Astrocyte (in vitro differentiated cells and primary cell): ENCODE data around the gene TSPAN4. TPM values are rescaled to one million over a fixed set of nuclear protein-coding genes. Genes with fewer than 3 reads are reported as not detected.

Source experiments
- DNase-seq: peaks from one replicate; pipeline ENCODE4 v3.0.0-alpha.2; 2010; ENCODE audit warnings: low read depth
- FAIRE-seq: peaks from 2 replicates; lab custom pipeline; 2011; peaks lifted over from hg19 to GRCh38; lab: Jason Lieb, UNC
- H2AFZ ChIP-seq: 2 replicates; pipeline ENCODE4 v1.6.0; 2012; ENCODE audit warnings: low read depth, low read length, inconsistent platforms
- H3K27ac ChIP-seq: 2 replicates; pipeline ENCODE4 v1.5.1; 2011; ENCODE audit warnings: low read depth, low read length, inconsistent platforms
- H3K27me3 ChIP-seq: 2 replicates; pipeline ENCODE4 v1.6.0; 2011; ENCODE audit warnings: low read length, inconsistent platforms; ENCODE audit not compliant: insufficient read depth
- H3K36me3 ChIP-seq: 2 replicates; pipeline ENCODE4 v1.5.1; 2011; ENCODE audit warnings: low read length, inconsistent platforms; ENCODE audit not compliant: insufficient read depth
- H3K4me1 ChIP-seq: 2 replicates; pipeline ENCODE4 v1.5.1; 2011; ENCODE audit warnings: low read length, inconsistent platforms; ENCODE audit not compliant: insufficient read depth
- H3K4me2 ChIP-seq: 2 replicates; pipeline ENCODE4 v1.6.0; 2012; ENCODE audit warnings: low read length, inconsistent platforms
- H3K4me3 ChIP-seq: 2 replicates; pipeline ENCODE4 v1.5.1; 2011; ENCODE audit warnings: low read depth, mild to moderate bottlenecking, low read length, inconsistent platforms; ENCODE audit not compliant: insufficient read depth
- H3K79me2 ChIP-seq: 2 replicates; pipeline ENCODE4 v1.6.0; 2012; ENCODE audit warnings: mild to moderate bottlenecking, low read length, inconsistent platforms; ENCODE audit not compliant: insufficient read depth
- H3K9ac ChIP-seq: 2 replicates; pipeline ENCODE4 v1.6.0; 2012; ENCODE audit warnings: mild to moderate bottlenecking, low read length, inconsistent platforms
- H3K9me3 ChIP-seq: 2 replicates; pipeline ENCODE4 v1.5.1; 2012; ENCODE audit warnings: low read depth, mild to moderate bottlenecking, low read length, inconsistent platforms; ENCODE audit not compliant: insufficient read depth
- H4K20me1 ChIP-seq: 2 replicates; pipeline ENCODE4 v1.6.0; 2012; ENCODE audit warnings: low read length, inconsistent platforms; ENCODE audit not compliant: insufficient read depth
- H3K27ac Mint-ChIP-seq: one replicate; pipeline ENCODE4 v1.8.0; 2021; ENCODE audit warnings: mild to moderate bottlenecking, mixed read lengths; ENCODE audit not compliant: unreplicated experiment
- H3K27me3 Mint-ChIP-seq: one replicate; pipeline ENCODE4 v1.8.0; 2021; ENCODE audit warnings: low read depth, mixed read lengths; ENCODE audit not compliant: unreplicated experiment
- H3K36me3 Mint-ChIP-seq: one replicate; pipeline ENCODE4 v1.8.0; 2021; ENCODE audit warnings: low read depth, mixed read lengths; ENCODE audit not compliant: unreplicated experiment
- H3K4me1 Mint-ChIP-seq: one replicate; pipeline ENCODE4 v1.8.0; 2021; ENCODE audit warnings: low read depth, mixed read lengths; ENCODE audit not compliant: unreplicated experiment
- H3K4me3 Mint-ChIP-seq: one replicate; pipeline ENCODE4 v1.8.0; 2021; ENCODE audit warnings: mild to moderate bottlenecking, moderate library complexity, mixed read lengths; ENCODE audit not compliant: unreplicated experiment
- H3K9me3 Mint-ChIP-seq: one replicate; pipeline ENCODE4 v1.8.0; 2021; ENCODE audit warnings: mild to moderate bottlenecking, mixed read lengths; ENCODE audit not compliant: unreplicated experiment
- EZH2 ChIP-seq: IDR thresholded peaks from 2 replicates; pipeline ENCODE4 v1.6.1; 2012; ENCODE audit warnings: mild to moderate bottlenecking, low read length, inconsistent platforms; ENCODE audit not compliant: insufficient read depth
- total RNA-seq: library from RNA; stranded (reverse); gene quantifications from 2 replicates; pipeline ENCODE4 v1.2.1, GENCODE V29; 2021
- TF ChIP-seq, protein P1 (sequence below): IDR thresholded peaks from 2 replicates; pipeline ENCODE4 v1.5.1; 2011; ENCODE audit warnings: low read depth, mild to moderate bottlenecking, inconsistent platforms, low read length, moderate library complexity; ENCODE audit not compliant: insufficient read depth

The TSPAN4 gene
- total RNA-seq, 1 donor from 2014 or later = 69.5 TPM

DNA sequence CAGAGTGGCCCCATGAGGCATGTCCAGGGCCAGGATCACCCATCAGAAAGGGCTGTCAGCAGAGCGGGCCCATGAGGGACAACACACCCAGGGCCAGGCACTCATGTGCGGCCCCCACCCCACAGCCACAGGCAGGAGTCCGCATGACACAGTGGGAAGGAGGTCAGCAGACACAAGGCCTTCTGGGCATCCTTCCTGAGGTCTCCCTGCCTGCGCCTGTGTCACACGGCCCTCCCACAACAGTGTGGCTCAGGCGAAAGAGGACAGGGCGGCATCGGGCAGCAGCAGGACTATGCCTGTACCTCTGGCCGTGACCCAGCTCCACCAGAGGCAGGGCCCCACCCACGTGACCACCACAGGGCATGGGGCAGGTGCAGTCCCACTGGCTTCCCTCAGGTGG lies 40.9 kb downstream of the TSPAN4 start:
- no peak for TF ChIP-seq EZH2
- TF ChIP-seq, protein P1, sequence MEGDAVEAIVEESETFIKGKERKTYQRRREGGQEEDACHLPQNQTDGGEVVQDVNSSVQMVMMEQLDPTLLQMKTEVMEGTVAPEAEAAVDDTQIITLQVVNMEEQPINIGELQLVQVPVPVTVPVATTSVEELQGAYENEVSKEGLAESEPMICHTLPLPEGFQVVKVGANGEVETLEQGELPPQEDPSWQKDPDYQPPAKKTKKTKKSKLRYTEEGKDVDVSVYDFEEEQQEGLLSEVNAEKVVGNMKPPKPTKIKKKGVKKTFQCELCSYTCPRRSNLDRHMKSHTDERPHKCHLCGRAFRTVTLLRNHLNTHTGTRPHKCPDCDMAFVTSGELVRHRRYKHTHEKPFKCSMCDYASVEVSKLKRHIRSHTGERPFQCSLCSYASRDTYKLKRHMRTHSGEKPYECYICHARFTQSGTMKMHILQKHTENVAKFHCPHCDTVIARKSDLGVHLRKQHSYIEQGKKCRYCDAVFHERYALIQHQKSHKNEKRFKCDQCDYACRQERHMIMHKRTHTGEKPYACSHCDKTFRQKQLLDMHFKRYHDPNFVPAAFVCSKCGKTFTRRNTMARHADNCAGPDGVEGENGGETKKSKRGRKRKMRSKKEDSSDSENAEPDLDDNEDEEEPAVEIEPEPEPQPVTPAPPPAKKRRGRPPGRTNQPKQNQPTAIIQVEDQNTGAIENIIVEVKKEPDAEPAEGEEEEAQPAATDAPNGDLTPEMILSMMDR = no peak
- no peak overlapping the region for H3K9ac ChIP-seq
- DNase-seq (no peak), FAIRE-seq (no peak)
- no peak overlapping the region for H3K4me2 ChIP-seq
- Mint-ChIP-seq H3K27me3 (no peaks in the 10 kb centered on the region), H3K27ac (no peak overlapping the region), H3K4me1 (peaks cover 4% of the 10 kb centered on the region), H3K36me3 (peaks cover 15% of the 10 kb centered on the region), H3K4me3 (no peak overlapping the region), H3K9me3 (no peaks in the 10 kb centered on the region)
- H3K4me1 ChIP-seq = no peaks in the 10 kb centered on the region
- H3K27me3 ChIP-seq = no peaks in the 10 kb centered on the region
- H3K36me3 ChIP-seq = no peaks in the 10 kb centered on the region
- no peaks in the 10 kb centered on the region for H3K79me2 ChIP-seq
- no peak overlapping the region for H2AFZ ChIP-seq
- H4K20me1 ChIP-seq = peaks cover 14% of the 10 kb centered on the region
- no peak overlapping the region for H3K27ac ChIP-seq
- H3K4me3 ChIP-seq = no peak overlapping the region
- no peaks in the 10 kb centered on the region for H3K9me3 ChIP-seq

DNA sequence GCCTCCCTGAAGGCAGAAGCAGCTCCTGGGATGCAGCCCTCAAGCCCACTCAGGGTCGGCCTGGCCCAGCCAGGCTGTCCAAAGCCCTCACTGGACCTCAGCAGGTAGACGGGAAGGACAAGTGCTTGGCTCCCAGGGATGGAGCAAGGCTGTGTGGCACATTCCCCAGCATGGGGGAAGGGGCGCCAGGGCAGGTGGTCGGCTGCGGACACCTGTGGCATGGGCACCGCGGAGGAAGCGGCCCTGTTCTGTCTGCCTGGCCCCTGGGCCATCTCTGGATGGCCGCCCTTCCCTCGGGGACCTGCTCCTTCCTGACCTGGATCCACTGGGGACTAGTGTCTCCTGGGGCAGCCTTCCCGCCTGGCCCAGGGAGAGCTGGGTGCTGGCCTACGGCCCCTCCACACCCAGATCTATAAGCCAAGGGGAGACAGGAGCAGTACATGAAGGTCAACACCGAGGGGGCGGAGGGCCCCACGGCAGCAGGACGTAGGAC lies 42.0 kb downstream of the TSPAN4 start:
- no peaks in the 10 kb centered on the region for H3K79me2 ChIP-seq
- H3K36me3 Mint-ChIP-seq = peaks cover 15% of the 10 kb centered on the region
- peaks cover 10% of the 10 kb centered on the region for H4K20me1 ChIP-seq
- H3K36me3 ChIP-seq = no peaks in the 10 kb centered on the region
- H3K27ac Mint-ChIP-seq = no peak overlapping the region
- no peaks in the 10 kb centered on the region for H3K9me3 ChIP-seq
- peaks cover 4% of the 10 kb centered on the region for H3K4me1 Mint-ChIP-seq
- DNase-seq (no peak), FAIRE-seq (no peak)
- H3K27me3 Mint-ChIP-seq = no peaks in the 10 kb centered on the region
- no peak overlapping the region for H2AFZ ChIP-seq
- no peak overlapping the region for H3K27ac ChIP-seq
- H3K4me3 ChIP-seq = no peak overlapping the region
- H3K4me3 Mint-ChIP-seq = no peak overlapping the region
- H3K4me2 ChIP-seq = no peak overlapping the region
- H3K4me1 ChIP-seq = no peaks in the 10 kb centered on the region
- H3K9me3 Mint-ChIP-seq = no peaks in the 10 kb centered on the region
- no peak overlapping the region for H3K9ac ChIP-seq
- H3K27me3 ChIP-seq = no peaks in the 10 kb centered on the region
- TF ChIP-seq, protein P1 = no peak
- TF ChIP-seq EZH2 = no peak

DNA sequence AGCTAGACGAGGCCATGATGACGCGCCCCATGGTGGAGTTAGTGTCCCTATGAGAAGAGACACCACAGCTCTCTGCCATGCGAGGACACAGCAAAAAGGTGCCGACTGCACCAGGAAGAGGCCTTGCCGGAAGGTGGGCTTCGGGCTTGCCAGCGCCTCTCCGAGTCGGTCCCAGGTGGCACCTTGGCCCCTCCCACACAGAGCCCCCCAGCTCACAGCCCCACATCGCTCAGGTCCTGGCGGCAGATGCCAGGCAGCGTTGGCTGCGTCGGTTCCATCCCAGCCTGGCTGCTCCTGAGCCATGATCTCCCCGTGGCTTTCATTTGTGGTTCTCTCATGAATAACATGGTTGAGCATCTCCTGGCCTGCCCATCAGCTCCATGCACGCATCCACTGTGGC lies 43.9 kb downstream of the TSPAN4 start:
- Histone ChIP-seq H3K79me2 (no peaks in the 10 kb centered on the region), H3K9me3 (no peaks in the 10 kb centered on the region), H3K27me3 (no peaks in the 10 kb centered on the region), H3K27ac (no peak overlapping the region), H2AFZ (no peak overlapping the region), H3K36me3 (no peaks in the 10 kb centered on the region), H3K4me1 (no peaks in the 10 kb centered on the region), H3K4me3 (no peak overlapping the region), H3K4me2 (no peak overlapping the region), H4K20me1 (peaks cover 12% of the 10 kb centered on the region), H3K9ac (no peak overlapping the region)
- Mint-ChIP-seq H3K4me3 (no peak overlapping the region), H3K27me3 (no peaks in the 10 kb centered on the region), H3K4me1 (peaks cover 4% of the 10 kb centered on the region), H3K27ac (no peak overlapping the region), H3K9me3 (no peaks in the 10 kb centered on the region), H3K36me3 (peaks cover 15% of the 10 kb centered on the region)
- DNase-seq (no peak), FAIRE-seq (no peak)
- TF ChIP-seq EZH2 = no peak
- TF ChIP-seq, protein P1 = no peak
